Stimulated activated CD4-positive, alpha-beta T cell treated with anti-CD3 and anti-CD28 coated beads, Interleukin-12 subunit alpha, Interleukin-12 subunit beta, amount 100 ng/mL, for 48 hours (primary cell): ENCODE results near the gene RNF20.
A peak's percentile ranks its signal among the peaks of the same experiment; 100 is the strongest.
"Not testable (repeated sequence)": the region's sequence is repeated elsewhere in the genome, so short reads cannot be mapped to it uniquely, and the experiment has no call there.

Experiments
- DNase-seq, 3 donors: peaks; one replicate each; pipeline ENCODE4 v3.0.0-alpha.2; 2020; ENCODE audit warnings: low read depth in 2 of 3, low spot score in 1 of 3

Gene RNF20

DNA sequence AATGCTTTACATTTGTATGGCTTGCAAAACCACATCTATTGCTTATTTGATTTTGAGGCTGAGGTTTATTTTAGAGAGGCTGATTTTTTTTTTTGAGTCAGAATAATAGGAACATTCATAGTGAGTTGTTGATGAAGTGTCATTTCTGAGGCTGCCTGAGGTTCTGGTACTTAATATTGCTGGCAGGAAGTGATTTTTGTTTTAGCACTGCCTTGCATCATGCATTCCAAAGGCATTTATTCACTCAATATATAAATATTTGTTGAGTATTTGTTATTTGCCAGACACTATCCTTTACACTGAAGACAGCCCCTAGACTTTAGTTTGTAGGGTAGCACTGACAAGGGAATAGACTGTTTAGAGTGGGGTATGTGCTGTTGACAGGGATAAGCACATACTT, 2.7 kb downstream of the RNF20 start:
- DNase-seq: no peak

DNA sequence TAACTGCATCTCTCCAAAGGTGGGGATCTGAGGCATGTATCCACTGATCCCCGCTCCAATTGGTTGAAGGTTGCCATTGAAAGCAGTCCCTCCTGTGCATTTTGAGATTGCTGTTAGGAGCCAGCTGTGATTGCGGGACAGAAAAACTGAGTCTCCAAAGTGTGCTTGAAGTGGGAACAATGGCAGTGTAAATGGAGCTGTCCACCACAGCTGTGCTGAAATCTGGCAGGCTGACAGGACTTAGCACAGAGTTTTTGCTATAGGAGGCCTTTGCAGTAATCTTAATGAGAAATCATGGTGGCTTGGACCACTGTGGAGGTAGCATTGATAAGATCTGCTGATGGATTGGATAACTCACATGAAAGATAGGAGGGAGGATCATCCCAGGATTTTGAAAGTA, 3.3 kb downstream of the RNF20 start:
- DNase-seq: no peak

DNA sequence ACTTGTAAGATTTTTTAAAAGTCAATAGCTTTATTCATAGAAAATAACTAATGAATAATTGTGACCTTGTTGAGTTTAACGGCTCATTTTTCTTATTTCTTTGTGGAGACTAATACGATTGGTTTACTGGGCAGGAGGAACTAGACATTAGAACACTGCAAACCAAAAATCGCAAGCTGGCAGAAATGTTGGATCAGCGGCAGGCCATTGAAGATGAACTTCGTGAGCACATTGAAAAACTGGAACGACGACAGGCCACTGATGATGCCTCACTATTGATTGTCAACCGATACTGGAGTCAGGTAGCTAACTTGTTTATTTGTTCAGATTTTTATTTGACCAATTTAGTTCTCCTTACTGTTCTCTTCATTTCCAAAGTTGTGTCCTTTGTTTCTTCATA, 6.4 kb downstream of the RNF20 start:
- no peak for DNase-seq

DNA sequence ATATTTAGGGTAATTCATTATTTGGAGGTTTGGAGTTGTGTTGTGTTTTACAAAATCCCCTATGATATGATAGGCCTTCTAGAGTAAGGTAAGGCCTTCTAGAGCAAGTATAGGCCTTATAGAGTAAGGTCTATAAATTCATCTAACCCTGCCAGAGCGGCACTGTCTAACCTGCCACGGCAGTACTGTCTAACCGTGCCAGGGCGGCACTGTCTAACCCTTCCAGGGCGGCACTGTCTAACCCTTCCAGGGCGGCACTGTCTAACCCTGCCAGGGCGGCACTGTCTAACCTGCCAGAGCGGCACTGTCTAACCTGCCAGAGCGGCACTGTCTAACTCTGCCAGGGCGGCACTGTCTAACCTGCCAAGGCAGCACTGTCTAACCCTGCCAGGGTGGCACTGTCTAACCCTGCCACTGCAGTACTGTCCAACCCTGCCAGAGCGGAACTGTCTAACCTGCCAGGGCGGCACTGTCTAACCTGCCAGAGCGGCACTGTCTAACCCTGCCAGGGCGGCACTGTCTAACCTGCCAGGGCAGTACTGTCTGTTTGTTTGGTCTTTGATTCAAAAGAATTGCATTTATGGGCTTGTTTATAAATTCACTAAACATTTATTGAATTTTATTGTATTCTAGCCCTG, 9.6 kb downstream of the RNF20 start:
- DNase-seq: no peak

DNA sequence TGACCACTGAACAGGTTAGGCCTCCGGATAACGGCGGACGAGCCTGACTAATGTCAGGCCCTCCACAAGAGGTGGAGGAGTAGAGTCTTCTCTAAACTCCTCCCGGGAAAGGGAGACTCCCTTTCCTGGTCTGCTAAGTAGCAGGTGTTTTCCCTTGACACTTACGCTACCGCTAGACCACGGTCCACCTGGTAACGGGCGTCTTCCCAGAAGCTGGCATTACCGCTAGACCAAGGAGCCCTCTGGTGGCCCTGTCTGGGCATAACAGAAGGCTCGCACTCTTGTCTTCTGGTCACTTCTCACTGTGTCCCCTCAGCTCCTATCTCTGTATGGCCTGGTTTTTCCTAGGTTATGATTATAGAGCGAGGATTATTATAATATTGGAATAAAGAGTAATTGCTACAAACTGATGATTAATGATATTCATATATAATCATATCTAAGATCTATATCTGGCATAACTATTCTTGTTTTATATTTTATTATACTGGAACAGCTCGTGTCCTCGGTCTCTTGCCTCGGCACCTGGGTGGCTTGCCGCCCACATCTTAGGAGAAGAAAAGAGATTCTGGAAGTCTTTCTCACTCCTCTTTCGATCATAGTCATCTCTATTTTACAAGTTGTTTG, 15.9 kb downstream of the RNF20 start:
- DNase-seq: not testable (repeated sequence)

DNA sequence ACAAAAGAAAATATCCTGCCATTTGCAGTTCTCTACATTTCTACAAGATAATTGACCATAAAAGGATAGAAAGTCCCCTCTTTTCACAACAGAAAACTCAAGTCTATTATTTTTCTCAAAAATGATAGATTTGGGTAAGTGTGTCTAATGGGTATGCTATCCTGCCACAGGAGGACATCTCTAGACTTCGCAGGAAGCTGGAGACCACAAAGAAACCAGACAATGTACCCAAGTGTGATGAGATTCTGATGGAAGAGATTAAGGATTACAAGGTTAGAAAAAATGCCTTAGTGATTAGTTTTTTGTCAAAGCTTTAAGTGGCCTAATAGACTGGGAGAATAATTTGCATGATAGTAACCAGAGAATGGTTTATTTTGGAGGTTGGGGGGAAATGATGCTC, 28.1 kb downstream of the RNF20 start:
- no peak for DNase-seq

DNA sequence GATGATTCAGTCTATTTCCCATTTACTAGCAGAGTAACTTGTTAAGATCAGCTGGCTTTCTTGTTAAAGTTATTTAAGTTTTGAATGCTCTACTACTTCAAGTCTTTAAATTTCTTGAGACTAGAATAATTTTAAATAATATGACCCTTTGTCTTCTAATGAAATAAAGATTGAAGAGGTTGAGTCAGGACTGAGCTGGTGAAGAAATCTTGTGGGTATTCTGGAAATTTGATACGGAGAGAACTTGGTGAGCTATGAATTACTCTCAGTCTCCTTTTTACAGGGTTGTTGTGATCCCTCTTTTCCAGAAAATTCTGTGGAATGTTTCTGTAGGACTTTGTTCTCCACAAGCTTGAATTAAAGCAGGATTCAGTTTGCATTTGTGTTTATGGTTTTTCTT, 29.3 kb downstream of the RNF20 start:
- DNase-seq: no peak

DNA sequence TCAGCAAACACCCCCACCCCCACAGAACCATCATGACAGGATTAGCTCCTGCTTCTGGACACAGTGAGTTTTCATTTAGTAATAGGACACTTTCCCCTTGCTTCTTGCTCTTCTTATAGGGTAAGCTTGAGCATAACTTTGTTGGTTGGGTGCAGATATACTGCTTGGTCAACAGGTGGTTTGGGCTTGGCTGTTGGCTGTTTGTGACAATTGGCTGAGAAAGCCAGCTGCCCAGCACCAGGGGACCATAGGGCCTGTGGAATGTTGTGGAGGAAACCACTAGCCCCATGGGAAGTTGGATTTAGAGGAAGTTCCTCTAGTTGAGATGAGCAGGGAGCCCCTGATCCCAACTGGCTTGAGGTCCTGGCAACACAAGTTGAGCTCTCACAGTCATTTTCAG, 30.6 kb downstream of the RNF20 start:
- DNase-seq: no peak

DNA sequence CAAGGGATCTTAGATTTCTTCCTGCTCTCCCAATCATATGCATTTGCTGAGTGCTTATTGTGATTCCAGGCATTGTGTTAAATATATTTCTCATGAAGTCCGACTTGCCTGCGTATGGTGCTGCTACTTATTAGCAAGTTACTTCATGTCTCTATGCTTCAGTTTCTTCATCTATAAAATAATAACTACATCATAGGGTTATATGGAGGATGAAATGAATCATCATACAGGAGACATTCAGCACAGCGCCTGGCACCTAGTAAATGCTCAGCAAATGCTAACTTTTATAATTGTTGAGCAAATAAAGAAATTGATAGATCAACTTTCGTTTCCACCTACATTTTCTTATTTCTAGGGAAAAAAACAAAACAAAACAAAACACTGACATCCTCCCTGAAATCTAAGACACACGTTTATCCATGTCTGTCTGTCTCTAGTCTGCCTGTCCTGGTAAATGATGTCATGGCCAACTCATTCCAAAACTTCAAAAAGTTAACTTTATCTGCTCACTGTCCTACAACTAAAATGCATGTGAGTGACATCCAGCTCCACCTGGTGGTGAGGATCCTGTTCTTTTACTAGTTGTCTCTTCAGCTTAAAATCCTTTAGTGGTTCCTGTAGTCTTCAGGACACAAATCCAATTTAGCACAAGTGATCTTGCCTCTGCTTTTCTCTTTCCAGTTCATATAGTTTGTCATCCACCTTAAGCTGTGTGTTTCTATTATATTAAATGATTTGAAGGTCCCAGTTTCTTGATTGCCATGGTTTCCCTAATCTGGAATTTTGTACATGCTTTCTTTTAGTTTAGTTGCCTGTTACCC, 33.5 kb downstream of the RNF20 start:
- DNase-seq: peak in 2 of 3 donors; percentile 25 to 31

DNA sequence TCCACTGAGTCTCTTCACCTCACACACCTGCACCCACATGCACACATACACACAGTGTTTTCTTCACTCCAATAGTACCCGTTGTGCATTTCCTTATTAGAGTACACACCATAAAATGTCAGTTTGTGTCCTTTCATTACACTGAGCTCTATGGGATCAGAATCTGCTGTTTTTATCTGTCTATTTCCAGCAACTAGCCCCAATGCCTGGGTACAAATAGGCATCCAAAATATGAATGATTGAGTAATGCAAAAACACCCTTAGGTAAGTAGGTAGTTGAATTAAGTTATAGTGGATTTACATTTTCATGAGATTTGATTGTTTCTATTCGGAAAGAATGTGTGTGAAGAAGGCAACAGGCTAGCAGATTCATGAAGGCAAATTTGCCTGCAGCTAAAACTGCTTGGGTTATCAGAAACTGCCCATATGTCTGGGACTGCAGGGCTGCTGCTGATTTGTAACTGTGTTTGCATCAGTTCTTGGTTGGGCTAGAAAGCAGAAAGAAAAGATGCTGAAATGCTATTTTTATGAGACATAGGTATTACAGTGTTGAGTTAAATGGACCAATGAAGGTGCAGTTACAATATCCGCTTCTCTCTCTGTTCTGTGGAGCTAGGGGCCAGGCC, 34.2 kb downstream of the RNF20 start:
- no peak for DNase-seq

DNA sequence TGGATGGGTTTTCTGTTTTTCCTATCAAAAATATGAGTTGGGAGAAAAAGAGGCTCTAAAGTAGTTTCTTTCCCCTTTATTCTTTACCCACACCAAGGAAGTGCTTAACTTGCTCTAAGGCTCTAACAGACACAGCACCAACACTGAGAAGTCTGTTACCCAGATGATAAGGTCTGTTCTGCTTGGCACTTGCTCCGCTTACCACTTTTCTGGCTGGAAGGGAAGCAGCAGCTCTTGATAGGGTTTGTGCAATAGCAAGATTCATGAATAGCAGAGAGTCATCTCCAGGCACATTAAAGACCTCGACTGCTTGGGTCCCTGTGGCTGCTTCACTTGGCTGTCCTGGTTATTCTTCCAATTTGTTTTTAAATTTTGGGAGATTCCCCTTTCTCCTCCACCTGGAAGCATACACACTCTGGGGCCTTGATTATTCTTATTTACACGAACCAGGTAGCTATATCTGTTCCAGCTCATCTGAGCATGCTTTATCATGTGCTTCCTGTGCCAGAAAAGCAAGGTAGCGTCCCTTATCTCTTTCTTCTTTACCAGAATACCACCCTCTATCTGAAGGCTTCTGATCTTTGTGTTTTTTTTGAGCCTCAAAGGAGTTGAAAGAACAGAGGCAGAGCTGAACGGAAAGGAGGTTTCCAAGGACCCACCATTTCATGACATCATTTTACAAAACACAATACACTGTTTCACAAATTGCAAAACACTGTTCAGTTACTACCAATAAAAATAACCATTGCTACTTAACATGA, 36.3 kb downstream of the RNF20 start:
- no peak for DNase-seq

DNA sequence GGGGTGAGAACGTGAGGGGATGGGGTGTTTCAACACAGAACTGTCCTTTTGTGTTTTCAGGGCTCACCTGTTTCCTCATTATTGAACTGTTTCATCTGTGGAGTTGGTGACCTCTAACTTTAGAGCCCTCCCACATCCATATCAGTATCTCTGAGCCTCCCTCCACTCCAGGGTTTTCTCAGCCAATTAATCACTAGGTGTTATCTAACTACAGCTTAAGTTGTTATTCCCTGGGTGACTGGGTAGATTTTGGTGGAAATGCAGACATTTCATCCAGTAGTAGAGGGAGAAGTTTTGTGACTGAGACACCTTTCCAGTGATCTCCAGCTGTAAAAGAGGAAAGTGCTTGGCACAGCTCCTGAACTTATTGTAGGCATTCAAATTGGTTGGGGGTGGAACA, 37.5 kb downstream of the RNF20 start:
- DNase-seq: no peak

DNA sequence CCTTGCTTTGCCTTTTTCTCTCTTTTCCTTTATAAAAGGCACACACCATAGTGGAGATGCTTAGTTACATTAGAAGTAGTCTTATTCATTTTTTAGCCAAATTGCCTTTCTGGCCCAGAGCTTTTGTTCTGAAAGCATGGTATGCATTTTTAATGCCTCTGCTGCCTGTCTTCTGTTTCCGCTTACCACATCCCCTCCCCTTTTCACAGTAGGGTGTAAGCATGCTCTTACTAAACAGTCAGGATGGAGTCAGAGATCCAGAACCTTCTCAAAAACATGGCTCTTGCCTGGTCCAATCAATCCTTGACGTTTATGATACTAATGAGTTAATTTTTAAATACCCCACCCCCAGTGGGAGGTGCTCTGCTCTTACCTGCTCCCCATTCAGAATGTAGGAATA, 38.7 kb downstream of the RNF20 start:
- no peak for DNase-seq

DNA sequence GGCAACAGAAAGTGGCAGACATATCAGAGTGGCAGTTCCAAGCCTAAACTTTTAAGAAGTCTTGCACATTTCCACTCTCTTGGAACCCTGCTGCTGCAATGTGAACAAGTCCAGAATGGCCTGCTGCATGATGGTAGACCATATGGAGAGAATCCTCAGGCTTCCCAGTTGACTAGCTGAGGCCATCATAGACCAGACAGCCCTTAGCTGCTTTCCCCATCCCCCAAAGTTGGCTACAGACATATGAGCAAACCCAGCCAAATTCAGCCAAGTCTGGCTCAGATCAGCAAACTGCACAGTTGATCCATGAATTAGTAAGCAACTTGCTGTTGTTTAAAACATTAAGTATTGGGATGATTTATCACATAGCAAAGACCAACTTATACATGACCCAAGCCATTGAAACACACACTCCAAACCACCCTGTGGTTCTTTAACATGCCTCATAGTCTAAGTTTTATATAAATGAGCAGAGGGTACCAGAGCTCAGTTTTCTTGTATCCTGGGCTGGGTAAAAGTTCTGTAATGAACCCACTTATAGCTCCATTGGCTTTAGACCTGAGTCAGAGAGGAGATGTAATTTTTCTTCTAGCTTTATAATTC, 41.2 kb downstream of the RNF20 start:
- DNase-seq: no peak

DNA sequence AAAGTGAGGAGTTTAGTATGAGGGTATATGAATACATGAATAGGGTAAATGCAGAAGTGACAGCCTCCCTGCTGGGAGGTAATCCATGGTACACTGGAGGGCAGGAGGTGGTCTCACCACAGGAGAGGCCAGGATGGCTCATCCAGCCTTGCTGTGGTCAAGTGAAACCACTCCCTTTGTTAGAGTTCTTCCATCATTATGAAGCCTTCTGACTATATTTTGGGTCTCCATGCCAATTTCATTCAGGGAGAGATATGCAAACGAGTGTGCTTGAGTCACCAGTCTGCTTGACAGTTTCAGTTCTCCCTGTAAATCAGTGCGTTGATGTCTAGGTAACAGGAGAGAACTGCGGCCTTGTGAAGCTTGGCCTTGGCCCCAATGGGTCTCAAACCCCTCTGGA, 44.7 kb downstream of the RNF20 start:
- no peak for DNase-seq

DNA sequence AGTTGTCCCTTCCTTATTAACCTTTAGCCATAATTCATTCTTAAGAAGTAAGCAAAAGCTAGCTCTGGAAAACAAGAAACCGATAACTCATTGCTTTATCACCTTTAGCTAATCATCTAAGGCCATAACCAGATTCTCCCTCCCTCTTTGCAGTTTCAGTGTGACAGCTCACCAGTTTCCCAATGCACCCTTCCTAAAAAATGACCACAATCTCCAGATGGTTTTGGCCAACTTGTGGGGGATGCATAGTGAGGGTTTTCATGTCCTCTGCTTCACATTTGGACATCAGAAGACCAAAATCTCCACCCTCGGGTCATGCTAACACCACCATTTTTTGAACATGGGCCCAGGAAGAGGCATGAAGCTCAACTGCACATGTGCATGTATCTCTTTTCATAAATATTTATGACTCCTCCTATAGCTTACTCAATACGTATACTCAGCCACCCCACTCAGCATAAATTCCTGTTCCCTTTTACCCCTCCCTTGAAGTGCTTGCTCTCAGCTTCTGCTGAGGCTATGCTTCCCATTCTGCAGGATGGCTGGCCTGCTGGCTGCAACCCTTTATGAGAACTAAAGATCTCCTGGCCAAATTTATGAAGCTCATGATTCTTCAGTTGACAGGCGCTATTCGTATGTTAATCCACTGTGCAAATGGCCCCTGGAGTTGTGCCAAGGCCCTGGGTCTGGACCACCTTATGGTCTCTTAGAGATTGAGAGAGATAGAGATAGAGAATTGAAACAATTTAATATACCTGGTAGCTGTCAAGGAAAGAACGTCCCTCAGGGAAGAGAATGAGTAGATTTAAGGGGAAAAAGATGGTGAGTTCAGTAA, 46.3 kb downstream of the RNF20 start:
- no peak for DNase-seq

DNA sequence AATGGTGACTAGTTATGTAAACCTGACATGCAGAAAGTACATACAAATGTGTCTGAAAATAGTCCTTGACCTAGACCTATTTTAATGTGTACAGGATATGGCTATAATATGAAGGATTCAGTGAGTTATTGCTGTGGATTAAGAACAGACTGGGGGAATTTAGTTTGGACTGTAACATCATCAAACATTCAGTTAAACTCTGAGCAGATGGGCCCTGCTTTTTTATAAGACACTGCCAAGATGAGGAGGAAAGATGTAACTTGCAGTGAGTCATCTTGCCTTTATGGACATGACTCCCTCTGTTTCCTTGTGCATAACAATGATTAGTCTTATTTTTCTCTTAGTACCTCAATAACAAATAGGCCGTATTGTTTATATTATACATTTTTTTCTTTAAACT, 48.9 kb downstream of the RNF20 start:
- no peak for DNase-seq

DNA sequence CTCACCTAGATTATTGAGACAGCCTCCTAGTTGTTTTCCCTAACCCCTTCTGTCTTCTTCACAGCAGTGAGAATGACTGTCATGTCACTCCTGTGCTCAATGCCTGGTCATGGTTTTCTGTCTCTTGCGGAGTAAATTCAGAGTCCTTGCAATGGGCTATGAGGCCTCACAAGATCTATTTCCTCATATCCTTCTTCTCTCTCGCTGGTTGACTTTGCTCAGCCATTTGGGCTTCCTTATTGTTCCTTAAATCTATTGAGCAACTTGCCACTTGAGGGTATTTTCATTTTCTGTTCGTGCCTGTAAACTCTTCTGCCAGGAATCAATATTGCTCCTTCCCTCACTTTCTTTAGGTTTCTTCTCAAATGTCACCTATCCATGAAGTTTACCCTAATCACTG, 52.1 kb downstream of the RNF20 start:
- no peak for DNase-seq

DNA sequence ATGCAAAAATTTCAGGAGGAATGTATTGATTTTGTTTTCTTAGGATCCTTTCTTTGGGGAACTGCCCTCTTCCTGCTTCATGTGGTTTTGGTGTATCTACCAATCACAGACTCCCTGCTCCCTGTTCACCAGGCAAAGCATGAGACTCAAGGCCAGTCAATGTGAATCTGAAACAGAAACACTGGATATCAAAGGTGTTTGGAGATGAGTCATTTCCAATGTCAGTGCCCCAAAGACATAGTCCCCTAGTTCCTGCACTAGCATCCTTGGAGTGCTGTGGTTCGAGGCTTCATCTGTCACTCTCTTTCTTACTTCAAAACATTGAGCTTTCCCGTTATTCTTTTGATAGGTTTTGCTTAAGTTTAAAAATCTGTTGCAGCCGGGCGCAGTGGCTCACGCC, 53.0 kb downstream of the RNF20 start:
- peak in 2 of 3 donors; percentile 2 to 13 for DNase-seq
